HCT116 (cell line): ENCODE measurements around the gene RBM14. TPM values are rescaled to one million over a fixed set of nuclear protein-coding genes. Genes with fewer than 3 reads are reported as not detected.
A peak's percentile ranks its signal among the peaks of the same experiment; 100 is the strongest.

ENCODE experiments used
- ATAC-seq: fragments of 200-7000 bp; cut with Tn5 transposase; 2 replicates; pipeline ENCODE4 v1.9.1; 2020; ENCODE audit warnings: mild to moderate bottlenecking, moderate library complexity
- BruUV-seq: library from RNA; stranded (reverse); fragments of 400-500 nt; replicated peaks from 2 replicates; lab custom pipeline; 2021; lab: Mats Ljungman, UMichigan
- CTCF ChIA-PET: fragments of 300-600 bp; sonication (Branson Sonifier 250); formaldehyde crosslinking; loops from one replicate; lab custom pipeline; 2021; ENCODE audit warnings: antibody characterized with exemption; lab: Charles Lee
- POLR2A ChIA-PET: fragments of 300-600, 350-600 bp; sonication (Branson Sonifier 250); formaldehyde crosslinking; loops from one replicate; lab custom pipeline; 2021; ENCODE audit warnings: antibody characterized with exemption; lab: Charles Lee
- RAD21 ChIA-PET, 2 experiments: fragments of 300-600 bp; sonication (Branson Sonifier 250); formaldehyde crosslinking; loops; one replicate each; lab custom pipeline; 2023; ENCODE audit warnings: low total read pairs in 2 of 2; ENCODE audit not compliant: uncharacterized antibody in 2 of 2, unreplicated experiment in 2 of 2, low non-redundant PET in 1 of 2; lab: Charles Lee
- DNase-seq: peaks from one replicate; pipeline ENCODE4 v3.0.0-alpha.2; 2010; ENCODE audit warnings: low read depth, low spot score
- H2AFZ ChIP-seq: fragments of 200-600 bp; shearing (Covaris generic), sonication (generic); 2 replicates; pipeline ENCODE4 v1.6.1; 2017; ENCODE audit warnings: low read depth, mixed run types, mixed read lengths, antibody characterized with exemption, low read length; ENCODE audit not compliant: poor library complexity, severe bottlenecking
- H3K27ac ChIP-seq: 2 replicates; pipeline ENCODE4 v1.5.1; 2012; ENCODE audit warnings: low read depth, low read length
- H3K27me3 ChIP-seq: fragments of 200-600 bp; sonication (generic); 2 replicates; pipeline ENCODE4 v1.6.1; 2016; ENCODE audit warnings: mixed run types, low read length, mixed read lengths; ENCODE audit not compliant: insufficient read depth
- H3K36me3 ChIP-seq, 2 experiments: fragments of 200-500 bp in 1 of 2; fragments of 200-600 bp in 1 of 2; sonication (Bioruptor generic) in 1 of 2; sonication (generic) in 1 of 2; 2 replicates each; pipeline versions ENCODE4 v1.5.1 to v1.6.1; 2014 to 2016; ENCODE audit warnings: low read length in 2 of 2, inconsistent platforms in 1 of 2, mixed read lengths in 1 of 2, mixed run types in 1 of 2; ENCODE audit not compliant: insufficient read depth in 2 of 2, control insufficient read depth in 1 of 2
- H3K4me1 ChIP-seq, 2 experiments: fragments of 200-600 bp in 1 of 2; sonication (generic) in 1 of 2; 2 replicates each; pipeline versions ENCODE4 v1.5.1 to v1.6.1; 2012 to 2017; ENCODE audit warnings: low read length in 2 of 2, inconsistent platforms in 1 of 2, mild to moderate bottlenecking in 1 of 2, mixed read lengths in 1 of 2, mixed run types in 1 of 2, moderate library complexity in 1 of 2; ENCODE audit not compliant: insufficient read depth in 2 of 2, control insufficient read depth in 1 of 2
- H3K4me2 ChIP-seq: fragments of 200-600 bp; sonication (generic); 2 replicates; pipeline ENCODE4 v1.6.1; 2017; ENCODE audit warnings: mixed run types, low read length, mixed read lengths
- H3K4me3 ChIP-seq, 2 experiments: fragments of 200-600 bp in 1 of 2; sonication (generic) in 1 of 2; replicated peaks in 1 of 2; 2 replicates each; pipeline ENCODE4 v1.5.1; 2011 to 2016; ENCODE audit warnings: low read length in 2 of 2, control low read depth in 1 of 2, low read depth in 1 of 2, mild to moderate bottlenecking in 1 of 2, mixed read lengths in 1 of 2, mixed run types in 1 of 2
- H3K79me2 ChIP-seq: fragments of 200-600 bp; sonication (generic); 2 replicates; pipeline ENCODE4 v1.6.1; 2017; ENCODE audit warnings: mild to moderate bottlenecking, mixed run types, low read length, moderate library complexity, mixed read lengths; ENCODE audit not compliant: insufficient read depth
- H3K9ac ChIP-seq: fragments of 200-600 bp; sonication (generic); 2 replicates; pipeline ENCODE4 v1.6.1; 2016; ENCODE audit warnings: low read length, mixed read lengths
- H3K9me2 ChIP-seq: fragments of 200-600 bp; sonication (generic), shearing (Covaris generic); 2 replicates; pipeline ENCODE4 v1.6.1; 2017; ENCODE audit warnings: mixed run types, mild to moderate bottlenecking, moderate library complexity; ENCODE audit not compliant: insufficient read depth
- H3K9me3 ChIP-seq, 2 experiments: fragments of 200-500 bp in 1 of 2; fragments of 200-600 bp in 1 of 2; sonication (Bioruptor generic) in 1 of 2; sonication (generic) in 1 of 2; 2 replicates each; pipeline ENCODE4 v1.6.1; 2014 to 2017; ENCODE audit warnings: low read length in 2 of 2, mixed read lengths in 2 of 2, inconsistent platforms in 1 of 2, low read depth in 1 of 2, mild to moderate bottlenecking in 1 of 2, mixed run types in 1 of 2, moderate library complexity in 1 of 2; ENCODE audit not compliant: control insufficient read depth in 1 of 2, insufficient read depth in 1 of 2
- H4K20me1 ChIP-seq: fragments of 200-600 bp; sonication (generic), shearing (Covaris generic); 2 replicates; pipeline ENCODE4 v1.6.1; 2017; ENCODE audit warnings: mixed run types, mild to moderate bottlenecking, moderate library complexity; ENCODE audit not compliant: insufficient read depth
- ELF1 ChIP-seq: IDR thresholded peaks from 2 replicates; pipeline ENCODE4 v1.6.1; 2012; ENCODE audit warnings: low read depth, borderline replicate concordance
- EZH2 ChIP-seq: fragments of 200-600 bp; sonication (generic); IDR thresholded peaks from 2 replicates; pipeline ENCODE4 v1.6.1; 2017; ENCODE audit warnings: antibody characterized with exemption, mixed run types
- FOSL1 ChIP-seq: IDR thresholded peaks from 2 replicates; pipeline ENCODE4 v1.6.1; 2012; ENCODE audit warnings: low read depth
- JUND ChIP-seq: IDR thresholded peaks from 2 replicates; pipeline ENCODE4 v1.6.1; 2012
- SIN3A ChIP-seq: IDR thresholded peaks from 2 replicates; pipeline ENCODE4 v1.6.1; 2012; ENCODE audit warnings: low read depth
- TCF7L2 ChIP-seq: IDR thresholded peaks from 2 replicates; pipeline ENCODE4 v1.7.0; 2011; ENCODE audit warnings: borderline replicate concordance, inconsistent platforms; ENCODE audit not compliant: insufficient read depth, insufficient read length; ENCODE audit errors: extremely low read depth
- ZFX ChIP-seq: fragments of 450-650 bp; IDR thresholded peaks from 2 replicates; pipeline ENCODE4 v1.6.1; 2017
- ZNF274 ChIP-seq: fragments of 200-500 bp; sonication (Bioruptor generic); IDR thresholded peaks from 2 replicates; pipeline ENCODE4 v1.6.1; 2014; ENCODE audit warnings: mild to moderate bottlenecking, low read depth, low read length, inconsistent platforms
- intact Hi-C: fragments of 100-400 bp; cut with micrococcal nuclease; formaldehyde crosslinking; loops from 2 replicates; pipeline ENCODE4 v1.10.0; 2022
- total RNA-seq: library from RNA; stranded (reverse); gene quantifications from one replicate; pipeline ENCODE4 v1.2.1, GENCODE V29; 2021; ENCODE audit not compliant: unreplicated experiment

The RBM14 gene
- total RNA-seq, 1 experiment from 2014 or later = 95.3 TPM

DNA sequence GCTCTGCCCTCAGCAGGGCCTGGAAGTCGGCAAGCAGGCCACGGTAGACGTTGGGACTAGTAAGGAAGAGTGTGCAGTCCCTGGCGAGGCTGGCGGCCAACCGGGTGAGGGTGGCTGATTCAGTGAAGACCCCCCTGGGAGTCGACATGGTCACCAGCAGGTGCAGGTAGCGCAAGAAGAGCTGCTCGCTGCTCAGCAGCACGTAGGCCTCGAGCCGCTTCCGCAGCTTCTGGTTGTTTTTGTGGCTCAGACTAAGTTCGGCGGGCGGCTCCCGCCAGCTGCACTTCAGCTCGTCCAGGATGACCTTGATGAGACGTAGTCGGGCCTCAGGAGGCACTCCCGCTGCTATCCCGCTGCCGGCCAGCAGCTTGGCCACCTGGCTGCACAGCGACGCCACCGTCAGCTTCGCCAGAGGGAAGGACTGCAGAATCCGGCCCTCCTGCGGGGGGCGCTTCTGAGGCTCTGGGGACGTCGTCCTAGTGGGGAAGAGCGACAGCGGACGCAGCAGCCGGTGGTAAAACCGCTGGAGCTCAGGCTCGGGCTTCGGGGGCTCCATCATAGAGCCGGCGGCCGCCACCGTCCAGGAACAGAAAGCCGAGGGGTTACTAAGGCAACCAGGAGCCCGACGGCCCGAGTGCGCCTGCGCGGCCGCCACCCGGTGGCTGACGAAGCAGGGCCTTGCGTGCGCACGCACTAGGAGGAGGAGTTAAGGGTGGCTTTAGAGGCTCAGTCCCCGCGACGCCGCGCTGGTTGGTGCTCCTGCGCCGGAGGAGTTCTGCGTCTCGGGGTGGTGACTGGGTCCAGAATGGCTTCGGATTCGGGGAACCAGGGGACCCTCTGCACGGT is 23.8 kb upstream of the RBM14 start, which contains the start of the genes CCDC87 and CCS (continued):
- TF ChIP-seq TCF7L2 (peak; percentile 20), EZH2 (no peak), ELF1 (no peak), SIN3A (peak; percentile 58; the same call in 1 of the 2 replicates), ZNF274 (no peak), JUND (no peak)

DNA sequence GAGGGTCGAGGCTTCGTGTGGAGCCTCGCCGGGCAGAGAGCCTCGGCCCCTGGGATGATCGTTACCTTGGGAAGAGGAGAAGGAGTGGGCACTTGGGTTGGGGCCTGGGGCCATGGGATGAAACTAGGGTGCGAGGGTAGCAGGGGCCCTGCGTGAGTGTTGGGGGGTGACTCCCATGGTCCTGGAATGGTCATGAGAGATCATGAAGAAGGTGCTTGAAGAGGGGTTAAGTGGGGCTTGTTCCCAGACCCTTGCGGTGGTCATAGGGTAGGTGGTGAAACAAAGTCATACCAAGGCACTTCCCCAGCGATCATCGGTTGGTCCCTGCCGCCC is 23.2 kb upstream of the RBM14 start:
- no TSS peak for BruUV-seq

More for the DNA sequence above, 23.2 kb upstream of the RBM14 start:
- H3K27ac ChIP-seq = peak overlapping the region; percentile 51
- RAD21 ChIA-PET = no interaction called here
- H3K9me3 ChIP-seq = peaks cover 0 to 3% of the 10 kb centered on the region in 2 experiments; a peak in 1 of 4 replicates
- POLR2A ChIA-PET = interaction anchor here (1.2 kb wide), 1 partner anchor 45 kb away, joined by 3 read pairs; the partner anchor contains the start of gene RBM4
- peak overlapping the region; percentile 69 to 98 for H3K4me3 ChIP-seq
- peak overlapping the region; percentile 99 for H3K4me2 ChIP-seq
- H3K9me2 ChIP-seq = no peaks in the 10 kb centered on the region
- H3K36me3 ChIP-seq = no peaks in the 10 kb centered on the region
- H3K4me1 ChIP-seq = peaks cover 4 to 20% of the 10 kb centered on the region in 2 experiments
- CTCF ChIA-PET = interaction anchor here (1.0 kb wide), 1 partner anchor 44 kb away, joined by 5 read pairs; no protein-coding TSS in a partner anchor
- H4K20me1 ChIP-seq = no peaks in the 10 kb centered on the region
- DNase-seq (no peak), ATAC-seq (peak; percentile 33)
- intact Hi-C loops = no loop called here
- TF ChIP-seq ZFX = 0 out of 2 replicates have a peak, but pooled peaks have one; percentile 57
- no peak for TF ChIP-seq FOSL1
- H3K27me3 ChIP-seq = no peaks in the 10 kb centered on the region
- peaks cover 12% of the 10 kb centered on the region; the same call in 1 of the 2 replicates for H3K79me2 ChIP-seq
- H3K9ac ChIP-seq = peak overlapping the region; percentile 92
- H2AFZ ChIP-seq = no peak overlapping the region
